Measurements from ENCODE around the gene SMCO3.
"Not testable (repeated sequence)": the region's sequence is repeated elsewhere in the genome, so short reads cannot be mapped to it uniquely, and the experiment has no call there.

SMCO3 gene

DNA sequence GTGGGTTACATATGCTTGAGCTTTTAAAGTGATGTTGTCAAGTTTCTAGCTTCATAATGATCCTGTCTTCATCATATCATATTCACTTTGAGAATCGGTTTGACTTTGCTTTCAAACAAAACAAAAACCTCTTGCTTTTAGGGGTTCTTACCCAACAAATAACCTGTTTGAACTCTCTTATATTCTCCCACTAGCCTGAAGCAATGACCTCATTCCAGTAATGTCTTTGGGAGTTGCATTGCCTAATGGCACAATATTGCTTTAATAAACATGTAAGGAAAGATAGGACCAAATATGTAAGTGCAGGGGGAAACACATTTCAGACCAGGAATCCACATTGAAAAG is 38.4 kb downstream of the SMCO3 start:
- no peak for FAIRE-seq
- DNase-seq (ENCODE audit: insufficient read length, low spot score) = no peak
- TF ChIP-seq POLR2A (IDR thresholded peaks at IDR 0.05; ENCODE audit: low read depth, low read length) = no peak

DNA sequence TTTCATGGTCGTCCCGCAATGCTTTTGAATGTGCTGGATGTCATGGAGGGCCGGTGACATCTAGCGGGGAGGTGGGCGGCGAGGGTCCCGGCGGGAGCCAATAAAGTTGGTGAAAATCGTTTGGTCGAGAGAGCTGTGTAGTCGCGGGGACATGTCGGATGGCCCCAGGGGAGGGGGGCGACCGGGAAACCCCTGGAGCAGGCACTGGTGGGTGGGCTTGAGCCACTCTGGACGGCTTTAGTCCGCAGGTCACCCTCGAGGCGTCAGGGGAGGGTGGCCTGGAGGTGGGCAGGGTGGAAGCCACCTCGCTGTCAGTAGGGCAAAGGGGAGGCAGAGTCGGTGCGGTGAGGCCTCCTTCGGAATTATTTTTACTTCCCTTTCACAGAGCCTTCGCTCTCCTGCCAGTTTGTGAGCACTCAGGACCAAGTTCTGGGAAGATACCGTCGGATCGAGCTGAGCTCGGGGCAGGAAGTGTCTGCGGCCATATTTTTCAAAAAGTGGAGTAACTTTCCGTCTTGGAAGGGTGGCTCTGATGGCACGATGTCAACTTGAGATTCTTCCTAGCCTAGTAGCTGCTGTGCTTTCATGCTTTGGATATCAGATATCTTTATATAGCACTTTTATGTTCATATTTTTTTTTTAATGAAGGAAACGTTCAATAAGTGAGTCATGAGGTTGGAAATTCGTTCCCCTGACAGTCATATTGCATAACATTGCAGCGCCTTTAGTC is 38.9 kb downstream of the SMCO3 start:
- TF ChIP-seq POLR2A (IDR thresholded peaks at IDR 0.05; ENCODE audit: low read depth, low read length) = no peak
- FAIRE-seq (no peak), DNase-seq (ENCODE audit: insufficient read length, low spot score) (no peak)

DNA sequence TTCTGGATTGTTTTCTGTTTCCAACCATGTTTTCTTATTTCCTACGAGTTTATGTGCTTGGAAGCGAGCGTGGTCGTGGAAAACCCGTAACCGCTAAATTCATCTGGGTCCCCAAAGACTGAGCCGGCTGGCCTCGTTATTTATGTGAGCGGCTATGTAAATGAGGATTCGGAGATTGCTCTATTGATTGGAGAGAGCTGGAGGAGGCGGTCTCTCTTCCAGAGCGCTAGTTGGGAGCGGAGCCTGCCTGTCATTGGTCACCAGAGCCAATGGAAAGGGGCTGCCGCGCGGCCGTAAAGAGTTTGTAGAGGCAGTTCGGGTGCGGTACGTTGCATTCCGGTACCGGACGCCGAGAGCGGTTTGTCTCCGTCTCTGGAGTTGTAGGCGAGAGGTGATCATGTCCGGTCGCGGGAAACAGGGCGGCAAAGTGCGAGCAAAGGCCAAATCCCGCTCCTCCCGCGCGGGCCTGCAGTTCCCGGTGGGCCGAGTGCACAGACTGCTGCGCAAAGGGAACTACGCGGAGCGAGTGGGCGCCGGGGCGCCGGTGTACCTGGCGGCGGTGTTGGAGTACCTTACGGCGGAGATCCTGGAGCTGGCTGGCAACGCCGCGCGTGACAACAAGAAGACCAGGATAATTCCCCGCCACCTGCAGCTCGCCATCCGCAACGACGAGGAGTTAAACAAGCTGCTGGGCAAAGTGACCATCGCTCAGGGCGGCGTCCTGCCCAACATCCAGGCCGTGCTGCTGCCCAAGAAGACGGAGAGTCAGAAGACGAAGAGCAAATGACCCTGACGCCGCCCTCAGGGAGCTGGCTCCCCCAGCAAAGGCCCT is 39.7 kb downstream of the SMCO3 start:
- no peak for DNase-seq (ENCODE audit: insufficient read length, low spot score)
- no peak for TF ChIP-seq POLR2A (IDR thresholded peaks at IDR 0.05; ENCODE audit: low read depth, low read length)
- FAIRE-seq = no peak

DNA sequence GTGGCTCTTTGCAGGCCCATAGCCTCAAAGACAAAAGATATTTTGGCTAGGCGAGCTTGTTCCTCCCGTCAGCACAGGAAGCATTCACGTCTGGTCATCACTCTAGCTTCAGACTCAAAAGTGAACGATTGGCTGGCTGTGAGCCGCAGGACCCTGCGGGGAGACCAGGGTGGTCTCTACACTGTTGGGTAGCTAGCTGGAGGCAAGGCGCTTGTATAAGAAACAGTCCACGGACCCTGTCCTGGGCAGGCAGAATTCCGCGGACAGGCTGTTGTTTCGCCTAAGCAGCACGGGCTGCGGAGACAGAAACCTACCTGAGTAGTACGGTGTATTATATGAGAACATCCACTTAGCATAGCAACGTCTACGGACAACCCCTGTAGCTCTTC is 40.3 kb downstream of the SMCO3 start:
- no peak for FAIRE-seq
- no peak for DNase-seq (ENCODE audit: insufficient read length, low spot score)
- TF ChIP-seq POLR2A (IDR thresholded peaks at IDR 0.05; ENCODE audit: low read depth, low read length) = no peak

DNA sequence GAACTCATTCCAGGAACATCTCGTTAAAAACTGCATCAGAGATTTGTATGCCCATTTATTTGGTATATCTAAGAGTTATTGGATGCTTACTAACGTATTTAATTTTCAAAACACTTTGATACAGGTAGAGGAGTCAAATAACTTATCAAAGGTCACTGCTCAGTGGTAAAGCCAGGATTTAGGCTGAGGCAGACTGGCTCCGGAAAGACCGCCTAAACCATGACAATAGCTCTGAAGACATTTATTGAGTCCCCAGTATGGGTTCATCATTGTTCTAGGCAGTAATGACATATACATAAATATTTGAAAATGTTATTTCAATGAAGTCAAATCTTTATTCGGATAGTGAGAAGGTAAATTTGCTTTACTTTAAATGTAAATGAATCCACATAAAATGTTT is 41.0 kb downstream of the SMCO3 start:
- FAIRE-seq (no peak), DNase-seq (ENCODE audit: insufficient read length, low spot score) (no peak)
- TF ChIP-seq POLR2A (IDR thresholded peaks at IDR 0.05; ENCODE audit: low read depth, low read length) = no peak

DNA sequence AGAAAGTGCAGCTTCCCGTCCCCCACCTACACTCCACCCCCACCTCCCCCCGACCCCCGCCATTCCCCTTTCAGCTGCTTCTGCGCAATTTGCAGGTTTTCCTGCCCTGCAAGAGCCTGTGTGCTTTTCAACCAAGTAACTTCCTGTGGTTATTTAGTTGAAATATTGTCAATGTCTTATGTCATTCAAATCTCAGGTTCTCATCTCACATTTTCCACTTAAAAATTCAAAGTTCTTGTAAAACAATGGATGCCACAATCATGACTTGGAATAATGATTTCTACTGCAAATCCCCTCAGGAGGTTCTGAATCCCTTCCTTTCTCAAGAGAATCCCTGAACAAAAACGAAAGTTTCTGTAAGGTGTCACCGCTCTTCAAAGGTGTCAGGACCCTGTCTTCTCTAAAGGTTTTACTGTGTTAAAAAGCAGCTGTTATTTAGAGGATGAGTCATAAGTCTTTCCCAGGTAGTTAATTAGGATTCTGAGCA is 42.3 kb downstream of the SMCO3 start:
- no peak for TF ChIP-seq POLR2A (IDR thresholded peaks at IDR 0.05; ENCODE audit: low read depth, low read length)
- DNase-seq (ENCODE audit: insufficient read length, low spot score) = no peak
- FAIRE-seq = no peak

DNA sequence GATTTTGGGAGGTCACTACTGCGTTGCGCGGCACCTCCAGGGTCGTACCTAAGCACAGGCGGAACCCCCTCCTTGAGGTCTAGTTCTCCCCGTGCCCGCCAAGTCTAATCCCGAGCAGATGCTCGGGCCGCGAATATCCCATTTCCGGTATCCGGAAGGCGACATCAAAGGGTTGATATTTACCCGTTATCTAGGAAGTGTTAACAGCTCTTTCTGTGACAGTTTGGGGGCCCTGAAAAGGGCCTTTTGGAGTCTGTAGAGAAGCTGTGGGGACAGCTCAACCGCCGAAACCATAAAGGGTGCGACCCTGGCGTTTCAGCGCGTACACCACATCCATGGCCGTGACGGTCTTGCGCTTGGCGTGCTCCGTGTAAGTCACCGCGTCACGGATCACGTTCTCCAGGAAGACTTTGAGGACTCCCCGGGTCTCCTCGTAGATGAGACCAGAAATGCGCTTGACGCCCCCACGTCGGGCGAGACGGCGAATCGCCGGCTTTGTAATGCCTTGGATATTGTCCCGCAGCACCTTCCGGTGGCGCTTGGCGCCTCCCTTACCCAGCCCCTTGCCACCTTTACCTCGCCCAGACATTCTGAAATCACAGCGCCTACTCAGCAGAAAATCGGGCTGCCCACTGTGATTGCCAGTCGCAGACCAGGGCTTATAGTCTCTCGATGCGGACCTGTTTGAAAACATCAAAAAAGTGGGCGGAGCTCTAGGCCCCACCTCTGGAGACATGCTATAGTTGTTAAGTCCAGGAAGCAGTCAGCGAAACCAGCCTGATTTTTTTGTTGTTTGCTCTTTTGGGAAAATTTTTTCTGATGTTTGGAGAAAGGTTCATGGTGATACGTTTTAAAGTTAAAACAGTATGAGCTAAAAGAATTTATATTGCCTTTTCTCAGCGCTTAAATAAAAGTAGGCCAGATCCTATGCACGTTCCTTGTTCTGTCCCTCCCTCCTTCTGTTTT is 43.2 kb downstream of the SMCO3 start:
- peak; percentile 39; the same call in 1 of the 2 replicates for TF ChIP-seq POLR2A (IDR thresholded peaks at IDR 0.05; ENCODE audit: low read depth, low read length)
- FAIRE-seq (no peak), DNase-seq (ENCODE audit: insufficient read length, low spot score) (no peak)

DNA sequence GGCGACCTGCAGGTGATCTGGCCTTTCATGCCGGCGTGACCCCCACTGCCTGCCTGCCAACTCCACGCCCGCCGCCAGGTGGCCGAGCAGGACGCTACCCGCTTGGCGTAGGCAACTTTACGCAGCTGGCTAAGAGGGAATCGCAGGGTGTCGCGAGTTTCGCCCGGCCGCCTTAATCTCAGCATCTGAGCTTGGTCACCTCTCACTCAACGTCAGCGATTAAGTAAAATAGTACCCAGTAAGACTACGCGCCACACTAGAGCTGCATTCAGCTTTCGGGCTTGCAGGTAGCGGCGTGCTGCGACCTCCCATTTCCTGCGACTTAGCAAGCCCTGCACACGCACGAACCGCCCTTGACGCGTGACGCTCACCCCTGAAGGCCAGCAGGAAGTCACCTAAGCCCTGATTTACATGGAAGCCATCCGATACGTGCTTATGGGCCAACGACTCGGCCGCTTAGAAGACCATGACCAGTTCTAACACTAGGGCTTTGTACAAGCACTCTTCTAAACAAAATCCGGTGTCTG is 44.0 kb downstream of the SMCO3 start:
- DNase-seq (ENCODE audit: insufficient read length, low spot score) (no peak), FAIRE-seq (no peak)
- TF ChIP-seq POLR2A (IDR thresholded peaks at IDR 0.05; ENCODE audit: low read depth, low read length) = peak; percentile 24; the same call in 1 of the 2 replicates

DNA sequence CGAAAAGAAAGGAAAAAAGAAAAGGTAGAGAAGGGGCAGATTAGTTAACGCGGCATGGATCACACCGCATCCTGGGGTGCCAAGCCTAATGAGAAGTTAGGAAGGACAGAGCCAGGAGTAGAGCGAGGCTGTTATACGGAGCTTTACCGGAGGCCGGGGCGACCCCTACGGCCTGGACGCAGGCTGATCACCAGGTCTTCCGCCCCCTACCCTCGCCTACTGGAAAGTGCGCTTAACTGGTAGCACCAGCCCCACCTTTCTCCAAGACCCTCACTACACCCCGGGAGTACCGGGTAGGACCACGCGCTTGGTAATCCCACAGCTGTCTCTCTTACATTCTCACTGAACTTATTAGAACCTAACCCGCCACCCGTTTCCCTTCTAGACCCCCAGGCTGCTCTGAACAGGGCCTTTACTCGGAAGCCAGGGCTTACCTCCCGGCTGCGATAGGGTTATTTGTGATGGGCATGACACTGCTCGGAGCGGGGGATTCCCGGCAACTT is 44.5 kb downstream of the SMCO3 start:
- TF ChIP-seq POLR2A (IDR thresholded peaks at IDR 0.05; ENCODE audit: low read depth, low read length) = no peak
- FAIRE-seq (no peak), DNase-seq (ENCODE audit: insufficient read length, low spot score) (no peak)

DNA sequence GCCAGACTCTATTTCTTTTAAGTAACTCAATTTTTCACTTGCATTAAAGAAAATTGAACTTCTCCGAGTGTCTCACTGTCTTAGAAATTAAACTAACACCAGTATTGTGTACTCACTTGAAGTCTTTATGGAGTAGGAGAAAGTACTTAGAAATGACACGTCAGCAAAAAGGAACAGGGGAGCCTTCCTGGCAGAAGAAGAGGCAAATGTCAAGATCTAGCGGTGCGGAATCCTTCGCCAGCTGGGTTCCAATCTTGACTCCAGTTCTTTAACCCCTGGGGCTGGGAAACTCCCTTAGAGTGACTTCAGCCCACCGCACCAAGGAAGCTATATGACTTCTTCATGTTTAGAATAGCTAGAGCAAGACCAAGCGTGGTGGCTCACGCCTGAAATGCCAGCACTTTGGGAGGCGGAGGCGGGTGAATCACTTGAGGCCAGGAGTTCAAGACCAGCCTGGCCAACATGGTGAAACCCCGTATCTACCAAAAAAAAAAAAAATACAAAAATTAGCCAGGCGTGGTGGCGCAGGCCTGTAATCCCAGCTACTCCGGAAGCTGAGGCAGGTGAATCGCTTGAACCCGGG is 45.1 kb downstream of the SMCO3 start:
- FAIRE-seq (no peak), DNase-seq (ENCODE audit: insufficient read length, low spot score) (no peak)
- TF ChIP-seq POLR2A (IDR thresholded peaks at IDR 0.05; ENCODE audit: low read depth, low read length) = no peak

DNA sequence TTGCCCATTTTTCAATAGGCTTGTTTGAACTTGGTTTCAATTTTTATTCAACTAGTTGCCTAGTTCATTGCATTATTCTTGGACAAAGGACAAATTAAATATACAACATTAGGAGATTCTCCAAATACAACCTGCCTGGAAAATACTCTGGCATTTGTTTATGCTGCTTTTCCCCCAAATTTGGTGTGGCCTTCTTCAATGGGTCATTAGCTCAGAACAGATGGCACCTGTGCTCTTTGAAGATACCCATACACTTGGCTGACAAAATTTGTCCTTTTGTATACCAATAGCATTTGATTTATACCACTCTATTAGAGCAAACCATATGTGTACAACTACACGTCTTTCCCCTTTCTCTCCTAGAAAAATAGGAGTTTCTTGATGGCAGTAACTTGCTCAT is 46.4 kb downstream of the SMCO3 start:
- no peak for TF ChIP-seq POLR2A (IDR thresholded peaks at IDR 0.05; ENCODE audit: low read depth, low read length)
- DNase-seq (ENCODE audit: insufficient read length, low spot score) (no peak), FAIRE-seq (no peak)

DNA sequence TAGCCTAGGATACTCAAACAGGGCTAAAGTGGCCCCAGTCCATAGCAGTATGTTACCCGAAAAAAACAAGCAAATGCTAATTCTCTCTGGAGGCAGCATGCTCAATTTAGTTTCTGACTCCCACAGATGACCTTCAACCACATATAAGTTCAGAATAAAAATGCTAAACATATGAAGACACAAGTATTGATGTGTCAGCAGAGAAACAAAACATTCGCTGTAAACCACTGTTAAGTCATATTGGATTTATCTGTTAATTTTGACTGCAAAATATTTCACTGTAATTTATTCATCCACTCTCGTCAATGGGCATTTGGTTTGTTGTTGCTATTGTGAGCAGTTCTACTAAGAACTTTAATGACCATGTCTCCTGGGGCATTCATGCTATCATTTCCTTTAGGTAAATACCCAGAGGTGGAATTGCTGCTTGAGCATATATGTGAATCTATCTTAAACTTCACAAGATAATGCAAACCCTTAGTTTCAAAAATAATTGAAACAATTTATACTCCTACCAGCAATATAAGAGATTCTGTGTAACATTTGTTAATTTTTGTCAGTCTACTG is 47.2 kb downstream of the SMCO3 start:
- DNase-seq (ENCODE audit: insufficient read length, low spot score) (no peak), FAIRE-seq (no peak)
- no peak for TF ChIP-seq POLR2A (IDR thresholded peaks at IDR 0.05; ENCODE audit: low read depth, low read length)

DNA sequence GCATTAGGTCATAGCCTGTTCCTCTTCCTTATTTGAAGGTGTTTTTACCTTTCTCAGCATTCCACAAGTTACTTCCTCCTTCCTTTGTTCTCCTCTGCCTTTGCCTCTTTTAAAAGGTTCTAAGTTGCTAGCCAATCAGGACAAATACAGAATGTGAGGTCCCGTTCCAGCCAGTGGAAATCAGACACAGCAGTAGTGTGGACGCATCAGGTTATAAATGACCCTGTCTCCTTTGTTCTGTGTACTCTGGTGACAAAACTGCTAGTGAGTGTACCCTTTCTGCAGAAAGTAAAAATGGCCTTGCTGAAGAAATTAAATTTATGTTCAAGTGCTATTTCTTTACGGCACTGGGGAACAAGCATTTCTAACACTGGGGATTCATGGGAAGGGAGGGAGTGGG is 48.0 kb downstream of the SMCO3 start:
- not testable (repeated sequence) for FAIRE-seq; DNase-seq (ENCODE audit: insufficient read length, low spot score)

All from H54 (cell line).